LNCaP clone FGC (cell line): Measurements from ENCODE around the gene REEP2.

Experiments used
- DNase-seq: peaks from one replicate; pipeline ENCODE4 v3.0.0-alpha.2; 2011; ENCODE audit warnings: low read depth
- H3K4me3 ChIP-seq: 2 replicates; pipeline ENCODE4 v1.5.1; 2011; ENCODE audit warnings: mild to moderate bottlenecking, low read depth, low read length, control low read depth
- CTCF ChIP-seq: IDR thresholded peaks from 2 replicates; pipeline ENCODE4 v1.5.1; 2012; ENCODE audit warnings: mild to moderate bottlenecking; ENCODE audit not compliant: control insufficient read depth, insufficient read depth; ENCODE audit errors: extremely low read depth

The REEP2 gene

GRCh38 chr5:138441221-138441620 lies 2.4 kb downstream of the REEP2 start:
- no peak overlapping the region for H3K4me3 ChIP-seq

GRCh38 chr5:138444078-138444773 lies 5.4 kb downstream of the REEP2 start:
- H3K4me3 ChIP-seq: no peak overlapping the region
- DNase-seq: no peak
- TF ChIP-seq CTCF: no peak

More at GRCh38 chr5:138441221-138441620, 2.4 kb downstream of the REEP2 start:
- DNase-seq: no peak
- no peak for TF ChIP-seq CTCF

GRCh38 chr5:138444774-138445546 lies 6.1 kb downstream of the REEP2 start:
- no peak for DNase-seq
- no peak overlapping the region for H3K4me3 ChIP-seq
- TF ChIP-seq CTCF: no peak

- no peak for DNase-seq
- no peak for TF ChIP-seq CTCF
- H3K4me3 ChIP-seq: no peak overlapping the region
Measured at GRCh38 chr5:138445547-138446271, 6.9 kb downstream of the REEP2 start.

GRCh38 chr5:138448070-138448469 lies 9.2 kb downstream of the REEP2 start:
- no peak for DNase-seq
- H3K4me3 ChIP-seq: no peak overlapping the region
- no peak for TF ChIP-seq CTCF

- DNase-seq: no peak
- H3K4me3 ChIP-seq: no peak overlapping the region
- no peak for TF ChIP-seq CTCF
Measured at GRCh38 chr5:138448481-138449398, 9.9 kb downstream of the REEP2 start.
